SK-N-MC (cell line): Measurements from ENCODE around the gene GSE1.

Source experiments
- EZH2 ChIP-seq: fragments of 200-600 bp; sonication (generic); IDR thresholded peaks from one replicate; pipeline ENCODE4 v1.6.1; 2017; ENCODE audit warnings: antibody characterized with exemption
- FOXP2 ChIP-seq: optimal IDR thresholded peaks from 2 replicates; pipeline ENCODE3; 2011; ENCODE audit warnings: mild to moderate bottlenecking, moderate library complexity; ENCODE audit not compliant: insufficient read depth; ENCODE audit errors: extremely low read length, control extremely low read depth
- POLR2AphosphoS5 ChIP-seq: IDR thresholded peaks from 2 replicates; pipeline ENCODE4 v1.6.1; 2012; ENCODE audit warnings: mild to moderate bottlenecking, low read depth, low read length, borderline replicate concordance

DNA sequence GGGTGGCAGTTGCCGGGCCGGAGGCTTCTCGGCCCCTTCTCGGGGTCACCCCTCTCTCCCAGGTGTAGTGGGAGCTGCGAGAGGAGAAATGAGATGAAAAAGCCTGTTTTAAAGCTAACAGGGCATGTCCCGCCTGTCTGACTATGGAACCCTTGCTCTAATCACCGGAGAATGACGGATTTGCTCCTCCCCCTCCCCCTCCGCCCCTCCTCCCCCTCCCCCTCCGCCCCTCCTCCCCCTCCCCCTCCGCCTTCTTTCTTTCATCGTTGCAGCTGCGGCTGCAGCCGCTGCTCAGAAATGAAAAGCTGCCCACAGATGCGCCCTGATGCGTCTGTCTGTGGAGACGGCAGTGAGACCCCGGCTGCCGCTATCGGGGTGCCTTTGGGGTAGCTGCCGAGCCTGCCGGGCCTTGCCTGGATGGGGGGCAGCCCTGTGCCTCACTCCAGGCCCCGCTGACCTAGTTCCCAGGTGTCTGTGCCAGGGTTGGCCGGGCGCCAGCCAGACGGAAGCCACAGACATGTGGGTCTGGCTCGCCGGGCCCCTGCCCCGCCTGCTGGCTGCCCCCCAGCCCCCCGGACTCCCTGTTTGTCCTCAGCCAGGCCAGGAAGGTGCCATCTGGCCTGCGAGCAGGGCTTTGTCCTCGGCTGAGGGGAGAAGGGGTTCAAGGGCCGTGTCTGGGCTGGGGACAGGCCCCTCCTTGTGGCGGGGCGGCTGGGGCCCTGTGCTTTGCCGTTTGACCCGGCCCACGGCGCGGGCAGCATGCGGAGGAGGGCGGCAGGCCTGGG, 37.9 kb downstream of the GSE1 start:
- TF ChIP-seq POLR2AphosphoS5 (no peak), EZH2 (no peak), FOXP2 (no peak)
